ENCODE measurements around the gene MGRN1.

MGRN1 gene

GRCh38 chr16:4689864-4690704, 65.5 kb downstream of the MGRN1 start:
- DNase-seq, result no peak

- no peak for DNase-seq
Observed at GRCh38 chr16:4690946-4691665, 66.5 kb downstream of the MGRN1 start.

- DNase-seq, result no peak
Observed at GRCh38 chr16:4691666-4692412, 67.2 kb downstream of the MGRN1 start.

- DNase-seq, result no peak
Observed at GRCh38 chr16:4692460-4693295, 68.1 kb downstream of the MGRN1 start.

- DNase-seq, result peak; percentile 97
Observed at GRCh38 chr16:4693296-4693955, 68.8 kb downstream of the MGRN1 start, which contains the start of gene NUDT16L1. Gene NUDT16L1, plus strand, starts transcription at chr16:4693562. Its CDS starts 165 bp downstream, at chr16:4693727.

GRCh38 chr16:4693956-4694641, 69.5 kb downstream of the MGRN1 start:
- peak; percentile 55 for DNase-seq

GRCh38 chr16:4694642-4695451, 70.2 kb downstream of the MGRN1 start:
- DNase-seq, result no peak

- no peak for DNase-seq
Observed at GRCh38 chr16:4695473-4696171, 71.0 kb downstream of the MGRN1 start.

GRCh38 chr16:4696172-4696904, 71.7 kb downstream of the MGRN1 start:
- no peak for DNase-seq

GRCh38 chr16:4696905-4697847, 72.5 kb downstream of the MGRN1 start:
- DNase-seq, result no peak

GRCh38 chr16:4697848-4698291, 73.2 kb downstream of the MGRN1 start:
- no peak for DNase-seq

GRCh38 chr16:4698321-4699045, 73.9 kb downstream of the MGRN1 start:
- no peak for DNase-seq

GRCh38 chr16:4699046-4699556, 74.5 kb downstream of the MGRN1 start:
- no peak for DNase-seq

- DNase-seq, result no peak
Observed at GRCh38 chr16:4700380-4700996, 75.9 kb downstream of the MGRN1 start.

GRCh38 chr16:4700997-4701743, 76.5 kb downstream of the MGRN1 start:
- DNase-seq, result no peak

Data from activated CD4-positive, alpha-beta T cell treated with anti-CD3 and anti-CD28 coated beads, Interleukin-2, amount 50 U/mL, for 1 hour (primary cell).